Endothelial cell of umbilical vein (primary cell): ENCODE data around the gene CCDC57. TPM values are rescaled to one million over a fixed set of nuclear protein-coding genes. Genes with fewer than 3 reads are reported as not detected.

ENCODE experiments used
- BruUV-seq: library from RNA; stranded (reverse); fragments of 400-500 nt; replicated peaks from 2 replicates; lab custom pipeline; 2021; lab: Mats Ljungman, UMichigan
- CTCF ChIA-PET: fragments of 300-600, 350-600 bp; sonication (Branson Sonifier 250); formaldehyde crosslinking; loops from one replicate; lab custom pipeline; 2021; ENCODE audit warnings: antibody characterized with exemption, inconsistent platforms; lab: Charles Lee
- POLR2A ChIA-PET: fragments of 300-600, 350-600 bp; sonication (Branson Sonifier 250); formaldehyde crosslinking; loops from one replicate; lab custom pipeline; 2021; ENCODE audit warnings: antibody characterized with exemption, inconsistent platforms; lab: Charles Lee
- DNase-seq: peaks from one replicate; pipeline ENCODE4 v3.0.0-alpha.2; 2011; ENCODE audit warnings: low read depth, low spot score
- FAIRE-seq: peaks from 2 replicates; lab custom pipeline; 2011; peaks lifted over from hg19 to GRCh38; lab: Jason Lieb, UNC
- H2AFZ ChIP-seq: 2 replicates; pipeline ENCODE4 v1.6.0; 2012; ENCODE audit warnings: low read depth, low read length, control low read depth, inconsistent platforms
- H3K27ac ChIP-seq: 2 replicates; pipeline ENCODE4 v1.5.1; 2011; ENCODE audit warnings: low read depth, mild to moderate bottlenecking, control low read depth, low read length, moderate library complexity; ENCODE audit not compliant: insufficient read depth
- H3K27me3 ChIP-seq, 2 experiments: 2 replicates each; pipeline versions ENCODE4 v1.6.0 to v1.6.1; 2011; ENCODE audit warnings: low read length in 2 of 2, mixed read lengths in 1 of 2; ENCODE audit not compliant: control insufficient read depth in 2 of 2, insufficient read depth in 2 of 2
- H3K36me3 ChIP-seq, 2 experiments: 2 replicates in 1 of 2; 3 replicates in 1 of 2; pipeline ENCODE4 v1.5.1; 2011; ENCODE audit warnings: low read length in 2 of 2, mild to moderate bottlenecking in 1 of 2, moderate library complexity in 1 of 2; ENCODE audit not compliant: control insufficient read depth in 2 of 2, insufficient read depth in 2 of 2; ENCODE audit errors: extremely low read depth in 1 of 2
- H3K4me1 ChIP-seq: 3 replicates; pipeline ENCODE4 v1.5.1; 2011; ENCODE audit warnings: mild to moderate bottlenecking, low read length; ENCODE audit not compliant: control insufficient read depth, insufficient read depth; ENCODE audit errors: extremely low read depth
- H3K4me2 ChIP-seq: 2 replicates; pipeline ENCODE4 v1.6.1; 2011; ENCODE audit warnings: low read length, control low read depth, mixed read lengths; ENCODE audit not compliant: insufficient read depth
- H3K4me3 ChIP-seq, 3 experiments: fragments of 200-600 bp in 1 of 3; sonication (generic), shearing (Covaris generic) in 1 of 3; replicated peaks in 1 of 3; 2 replicates each; pipeline ENCODE4 v1.5.1; 2011 to 2016; ENCODE audit warnings: control low read depth in 3 of 3, low read length in 3 of 3, mild to moderate bottlenecking in 2 of 3, inconsistent platforms in 1 of 3, low read depth in 1 of 3, moderate library complexity in 1 of 3; ENCODE audit not compliant: insufficient read depth in 1 of 3
- H3K79me2 ChIP-seq: 2 replicates; pipeline ENCODE4 v1.6.0; 2012; ENCODE audit warnings: low read length, inconsistent platforms; ENCODE audit not compliant: control insufficient read depth, insufficient read depth
- H3K9ac ChIP-seq: replicated peaks from 2 replicates; pipeline ENCODE3; 2011; ENCODE audit warnings: low read length, control low read depth; ENCODE audit not compliant: insufficient read depth; ENCODE audit errors: extremely low read depth
- H3K9me1 ChIP-seq: replicated peaks from 3 replicates; pipeline ENCODE4 v1.6.0; 2011; ENCODE audit warnings: mild to moderate bottlenecking, low read length; ENCODE audit not compliant: control insufficient read depth, insufficient read depth; ENCODE audit errors: extremely low read depth
- H3K9me3 ChIP-seq: replicated peaks from 2 replicates; pipeline ENCODE4 v1.5.1; 2012; ENCODE audit warnings: low read length, inconsistent platforms; ENCODE audit not compliant: control insufficient read depth, insufficient read depth
- H4K20me1 ChIP-seq: replicated peaks from 2 replicates; pipeline ENCODE3; 2011; ENCODE audit warnings: mild to moderate bottlenecking, low read length; ENCODE audit not compliant: control insufficient read depth, insufficient read depth; ENCODE audit errors: extremely low read depth
- EZH2 ChIP-seq: IDR thresholded peaks from 2 replicates; pipeline ENCODE4 v1.6.1; 2012; ENCODE audit warnings: borderline replicate concordance, low read depth, mild to moderate bottlenecking, moderate library complexity, low read length, inconsistent platforms; ENCODE audit not compliant: severe bottlenecking
- FOS ChIP-seq: IDR thresholded peaks from 2 replicates; pipeline ENCODE4 v1.6.1; 2011; ENCODE audit warnings: mild to moderate bottlenecking, low read length, moderate library complexity, borderline replicate concordance; ENCODE audit not compliant: insufficient read depth
- GATA2 ChIP-seq: IDR thresholded peaks from 2 replicates; pipeline ENCODE4 v1.7.0; 2011; ENCODE audit warnings: low read depth, mild to moderate bottlenecking, moderate library complexity, mixed read lengths, low read length; ENCODE audit not compliant: insufficient read length, insufficient read depth
- JUN ChIP-seq: IDR thresholded peaks from 2 replicates; pipeline ENCODE4 v1.6.1; 2011; ENCODE audit warnings: borderline replicate concordance, low read depth; ENCODE audit not compliant: insufficient read length, insufficient read depth
- MYC ChIP-seq: IDR thresholded peaks from one replicate; pipeline ENCODE4 v1.6.1; 2011; ENCODE audit warnings: mild to moderate bottlenecking, low read depth, low read length
- POLR2A ChIP-seq: IDR thresholded peaks from 2 replicates; pipeline ENCODE4 v1.6.1; 2012; ENCODE audit warnings: low read depth, mild to moderate bottlenecking, control low read depth, low read length
- POLR2AphosphoS5 ChIP-seq: IDR thresholded peaks from 2 replicates; pipeline ENCODE4 v1.6.1; 2012; ENCODE audit warnings: low read depth, mild to moderate bottlenecking, control low read depth, low read length, moderate library complexity; ENCODE audit not compliant: insufficient read depth
- dilution Hi-C: fragments of 300-500 bp; cut with MboI; formaldehyde crosslinking; loops from one replicate; pipeline ENCODE4 v1.15.0; 2019; ENCODE audit warnings: low sequenced_read_pairs; ENCODE audit not compliant: extremely low pct_ligation_motif_present
- intact Hi-C: fragments of 100-400 bp; cut with micrococcal nuclease; formaldehyde crosslinking; loops from one replicate; pipeline ENCODE4 v1.10.0; 2022
- polyA plus RNA-seq, 4 experiments: library from polyadenylated mRNA; depleted of rRNA in 3 of 4; stranded (reverse) in 3 of 4; unstranded in 1 of 4; fragments of >200 nt; gene quantifications; 2 replicates each; pipeline versions ENCODE4 v1.2.1 to v1.2.3, GENCODE V29; 2011 to 2012; ENCODE audit warnings: missing spikeins in 1 of 4
- total RNA-seq: library from RNA; stranded (reverse); gene quantifications from 2 replicates; pipeline ENCODE4 v1.2.3, GENCODE V29; 2021
- TF ChIP-seq, protein P1 (sequence below): IDR thresholded peaks from 2 replicates; pipeline ENCODE4 v1.6.1; 2011; ENCODE audit not compliant: insufficient read depth, insufficient read length
- TF ChIP-seq, protein P2 (sequence below), 2 donors: IDR thresholded peaks; 1 replicate in 1 of 2; 2 replicates in 1 of 2; pipeline ENCODE4 v1.5.1; 2011; ENCODE audit warnings: low read length in 2 of 2, mild to moderate bottlenecking in 2 of 2, moderate library complexity in 2 of 2, control low read depth in 1 of 2, inconsistent platforms in 1 of 2, low read depth in 1 of 2; ENCODE audit not compliant: insufficient read depth in 1 of 2; ENCODE audit errors: extremely low read depth in 1 of 2

Gene CCDC57
- total and polyA plus RNA-seq, 2 donors (not counting 3 experiments of a cell fraction or from before 2014, with no cell fraction given): 18.6 to 31.6 TPM

DNA sequence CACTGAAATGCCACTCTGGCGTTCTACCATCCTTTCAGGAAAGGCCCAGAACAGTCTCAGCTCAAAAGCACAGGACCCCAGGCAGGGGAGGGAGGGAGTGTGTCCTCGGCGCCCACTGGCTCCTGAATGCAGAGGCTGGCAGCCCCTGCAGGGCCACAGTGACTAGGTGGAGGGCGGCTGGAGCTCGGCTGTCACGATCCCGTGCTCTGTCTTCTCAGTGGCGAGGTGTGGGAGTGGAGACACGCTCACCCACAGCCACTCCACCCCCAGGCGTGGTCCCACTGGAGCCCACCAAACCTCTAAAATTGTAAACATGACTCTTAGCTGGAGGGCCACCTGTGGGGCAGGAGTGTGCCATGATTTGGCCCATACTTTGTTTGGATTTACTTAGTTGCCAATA lies 98.2 kb downstream of the CCDC57 start:
- H3K36me3 ChIP-seq: no peaks in the 10 kb centered on the region
- H3K9me3 ChIP-seq: no peaks in the 10 kb centered on the region
- H3K4me3 ChIP-seq: no peak overlapping the region
- H3K9me1 ChIP-seq: no peaks in the 10 kb centered on the region
- H3K4me2 ChIP-seq: no peak overlapping the region
- no TSS peak for BruUV-seq
- H3K79me2 ChIP-seq: no peaks in the 10 kb centered on the region
- DNase-seq: no peak
- TF ChIP-seq POLR2A: no peak
- TF ChIP-seq FOS: no peak
- TF ChIP-seq EZH2: no peak
- no peak for TF ChIP-seq MYC
- TF ChIP-seq, protein P1, sequence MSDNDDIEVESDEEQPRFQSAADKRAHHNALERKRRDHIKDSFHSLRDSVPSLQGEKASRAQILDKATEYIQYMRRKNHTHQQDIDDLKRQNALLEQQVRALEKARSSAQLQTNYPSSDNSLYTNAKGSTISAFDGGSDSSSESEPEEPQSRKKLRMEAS: no peak
- TF ChIP-seq GATA2: no peak
- no peak for TF ChIP-seq POLR2AphosphoS5
- no peak for TF ChIP-seq JUN
- TF ChIP-seq, protein P2, sequence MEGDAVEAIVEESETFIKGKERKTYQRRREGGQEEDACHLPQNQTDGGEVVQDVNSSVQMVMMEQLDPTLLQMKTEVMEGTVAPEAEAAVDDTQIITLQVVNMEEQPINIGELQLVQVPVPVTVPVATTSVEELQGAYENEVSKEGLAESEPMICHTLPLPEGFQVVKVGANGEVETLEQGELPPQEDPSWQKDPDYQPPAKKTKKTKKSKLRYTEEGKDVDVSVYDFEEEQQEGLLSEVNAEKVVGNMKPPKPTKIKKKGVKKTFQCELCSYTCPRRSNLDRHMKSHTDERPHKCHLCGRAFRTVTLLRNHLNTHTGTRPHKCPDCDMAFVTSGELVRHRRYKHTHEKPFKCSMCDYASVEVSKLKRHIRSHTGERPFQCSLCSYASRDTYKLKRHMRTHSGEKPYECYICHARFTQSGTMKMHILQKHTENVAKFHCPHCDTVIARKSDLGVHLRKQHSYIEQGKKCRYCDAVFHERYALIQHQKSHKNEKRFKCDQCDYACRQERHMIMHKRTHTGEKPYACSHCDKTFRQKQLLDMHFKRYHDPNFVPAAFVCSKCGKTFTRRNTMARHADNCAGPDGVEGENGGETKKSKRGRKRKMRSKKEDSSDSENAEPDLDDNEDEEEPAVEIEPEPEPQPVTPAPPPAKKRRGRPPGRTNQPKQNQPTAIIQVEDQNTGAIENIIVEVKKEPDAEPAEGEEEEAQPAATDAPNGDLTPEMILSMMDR (IDR thresholded peaks at IDR 0.05; ENCODE audit: extremely low read depth in 1 of 2, insufficient read depth in 1 of 2, low read depth in 1 of 2, low read length in 2 of 2): no peak
- H3K27me3 ChIP-seq: no peaks in the 10 kb centered on the region
- CTCF ChIA-PET: no interaction called here
- intact Hi-C loops: no loop called here
- H3K9ac ChIP-seq: no peak overlapping the region
- no peak overlapping the region for H3K27ac ChIP-seq
- H3K4me1 ChIP-seq: no peaks in the 10 kb centered on the region
- POLR2A ChIA-PET: no interaction called here
- no peaks in the 10 kb centered on the region for H4K20me1 ChIP-seq
- no peak for FAIRE-seq
- dilution Hi-C loops: no loop called here
- H2AFZ ChIP-seq: no peak overlapping the region
